T follicular helper cell (primary cell): ENCODE results near the gene LPAR2.

Experiments used
- DNase-seq: peaks from one replicate; pipeline ENCODE4 v3.0.0-alpha.2; 2020; ENCODE audit warnings: low read depth

Gene LPAR2

GRCh38 chr19:19597809-19598306, 30.2 kb downstream of the LPAR2 start:
- peak; percentile 41 for DNase-seq

DNA sequence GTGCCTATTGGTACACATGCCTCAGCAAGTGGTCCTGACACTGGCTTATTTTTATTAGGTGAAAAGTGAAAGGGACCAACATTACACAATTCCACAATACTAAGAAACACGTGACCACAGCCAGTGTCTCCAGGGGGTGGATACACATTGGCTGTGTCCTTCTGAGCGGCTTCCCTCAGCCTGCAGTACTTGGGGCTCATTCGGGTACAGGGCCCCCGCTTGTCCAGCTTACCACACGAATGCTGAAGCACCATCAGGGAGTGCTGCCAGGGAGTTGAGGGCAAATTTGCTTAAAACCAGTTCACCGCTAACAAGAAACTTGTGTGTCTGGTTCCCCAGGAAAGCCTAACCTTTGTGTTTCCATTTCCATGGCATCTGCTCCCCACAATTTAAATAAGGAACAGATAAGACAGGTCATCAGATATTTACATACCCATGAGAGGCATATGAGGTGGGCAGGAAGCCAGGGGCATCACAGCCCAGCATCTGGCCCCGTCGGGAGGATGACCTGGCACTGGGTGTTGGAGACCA, 32.8 kb downstream of the LPAR2 start:
- no peak for DNase-seq

GRCh38 chr19:19594381-19594780, 33.6 kb downstream of the LPAR2 start:
- no peak for DNase-seq

GRCh38 chr19:19592690-19593089, 35.3 kb downstream of the LPAR2 start:
- no peak for DNase-seq

DNA sequence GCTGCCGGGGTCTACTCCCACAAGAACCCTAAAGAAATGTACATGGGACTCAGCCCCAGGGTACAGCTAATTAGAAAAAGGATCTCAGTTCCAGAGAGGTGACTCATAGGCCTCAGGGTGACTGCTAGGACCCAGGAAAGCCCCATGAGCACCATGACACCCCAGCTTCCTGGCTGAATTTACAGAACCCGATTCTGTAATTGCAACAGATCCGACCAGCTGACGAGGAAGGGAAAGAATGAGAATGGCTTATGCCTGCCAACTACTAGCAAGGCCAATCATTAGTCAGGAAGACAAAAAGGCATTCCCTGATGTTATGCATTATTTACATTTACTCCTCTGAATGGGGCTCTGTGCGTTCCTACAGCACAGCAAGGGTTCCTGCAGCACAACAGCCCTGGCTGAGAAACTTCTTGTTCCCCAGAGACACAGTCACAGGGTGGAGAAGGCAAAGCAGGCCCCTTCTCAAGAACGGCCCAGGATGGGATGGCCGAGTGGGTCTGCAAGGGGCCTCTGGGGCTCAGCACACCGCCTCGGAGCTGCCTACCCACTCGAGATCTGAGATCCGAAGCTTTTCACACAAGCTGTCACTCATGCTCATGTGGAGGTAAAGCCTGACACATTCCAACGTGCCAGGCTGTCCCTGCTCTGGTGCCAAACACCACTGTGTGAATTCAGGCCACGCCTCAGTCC, 36.7 kb downstream of the LPAR2 start:
- DNase-seq: peak; percentile 57

- no peak for DNase-seq
Measured at GRCh38 chr19:19588546-19588945, 39.5 kb downstream of the LPAR2 start.

- no peak for DNase-seq
Measured at GRCh38 chr19:19587771-19588170, 40.2 kb downstream of the LPAR2 start.

DNA sequence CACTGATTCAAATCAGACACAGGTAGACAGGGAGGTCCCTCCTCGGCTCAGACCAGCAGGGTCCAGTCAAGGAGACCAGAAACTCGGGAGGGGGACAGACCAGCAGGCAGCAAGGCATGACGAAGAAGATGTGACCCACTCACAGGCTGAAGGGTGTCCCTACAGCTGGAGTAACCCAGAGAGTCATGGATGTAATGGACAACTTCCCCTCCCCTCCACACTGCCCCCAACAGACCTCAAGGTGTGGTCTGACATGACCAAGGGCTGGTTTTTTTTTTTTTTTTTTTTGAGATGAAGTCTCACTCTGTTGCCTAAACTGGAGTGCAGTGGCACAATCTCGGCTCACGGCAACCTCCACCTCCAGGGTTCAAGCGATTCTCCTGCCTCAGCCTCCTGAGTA, 43.7 kb downstream of the LPAR2 start:
- no peak for DNase-seq

DNA sequence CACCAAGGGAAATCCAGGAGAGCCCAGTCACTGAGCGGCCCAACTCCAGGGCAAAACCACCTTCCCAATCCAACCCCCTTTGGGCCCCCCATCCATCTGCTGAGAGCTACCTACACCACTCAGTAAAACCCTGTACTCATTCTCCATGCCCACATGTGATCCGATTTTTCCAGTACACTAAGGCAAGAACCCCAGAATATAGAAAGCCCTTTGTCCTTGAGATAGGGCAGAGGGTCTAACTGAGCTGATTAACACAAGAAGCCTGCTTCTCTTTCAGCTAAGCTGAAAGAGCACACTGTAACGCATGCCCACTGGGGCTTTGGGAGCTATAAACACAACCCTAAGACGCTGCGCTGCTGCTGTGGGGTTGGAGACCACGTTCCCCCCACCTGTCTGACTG, 45.5 kb downstream of the LPAR2 start:
- DNase-seq: no peak

- DNase-seq: no peak
Measured at GRCh38 chr19:19581391-19581790, 46.6 kb downstream of the LPAR2 start.

DNA sequence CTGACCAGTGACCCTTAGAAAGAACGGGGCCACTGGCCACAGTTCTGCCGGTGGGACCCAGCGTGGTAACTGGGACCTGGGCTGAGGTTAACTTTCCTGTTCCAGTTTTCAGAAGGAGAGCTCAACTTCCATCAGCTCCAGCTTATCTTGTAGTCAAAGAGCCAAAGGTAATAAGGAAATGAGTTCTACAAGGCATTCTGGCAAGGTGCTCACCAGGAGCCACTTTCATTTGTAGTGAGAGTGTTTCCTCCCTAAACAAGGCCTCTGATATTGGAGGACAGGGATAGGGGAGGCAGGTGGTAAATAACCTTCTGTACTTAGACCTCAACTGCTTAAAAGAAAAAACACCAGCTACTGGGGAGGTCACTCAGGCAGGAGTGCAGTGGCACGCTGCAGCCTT, 47.6 kb downstream of the LPAR2 start:
- no peak for DNase-seq

GRCh38 chr19:19579533-19580361, 48.3 kb downstream of the LPAR2 start:
- no peak for DNase-seq

DNA sequence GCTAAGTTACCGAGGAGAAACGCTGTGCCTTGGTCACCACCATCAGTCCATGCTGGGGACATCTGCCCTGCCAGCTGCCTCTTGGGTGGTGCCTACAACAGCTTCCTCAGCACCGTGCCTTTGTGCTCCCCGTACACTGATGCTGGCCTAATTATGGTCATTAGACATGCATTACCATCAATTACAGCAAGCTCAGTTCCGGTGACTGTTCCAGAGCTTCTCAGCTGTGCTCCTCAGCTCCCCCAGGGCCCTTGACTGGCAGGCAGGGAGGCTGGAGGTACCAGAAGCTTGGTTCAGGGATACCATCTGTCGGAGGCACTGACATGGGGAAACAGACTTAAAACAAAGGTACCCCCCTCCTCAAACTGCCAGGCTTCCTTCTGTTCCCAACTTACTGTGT, 49.8 kb downstream of the LPAR2 start:
- no peak for DNase-seq

GRCh38 chr19:19575411-19575810, 52.6 kb downstream of the LPAR2 start:
- DNase-seq: no peak
